ENCODE data around the gene TSSK2.
A peak's percentile ranks its signal among the peaks of the same experiment; 100 is the strongest.

TSSK2 gene

GRCh38 chr22:19106886-19107729, 24.0 kb upstream of the TSSK2 start:
- DNase-seq = no peak

DNA sequence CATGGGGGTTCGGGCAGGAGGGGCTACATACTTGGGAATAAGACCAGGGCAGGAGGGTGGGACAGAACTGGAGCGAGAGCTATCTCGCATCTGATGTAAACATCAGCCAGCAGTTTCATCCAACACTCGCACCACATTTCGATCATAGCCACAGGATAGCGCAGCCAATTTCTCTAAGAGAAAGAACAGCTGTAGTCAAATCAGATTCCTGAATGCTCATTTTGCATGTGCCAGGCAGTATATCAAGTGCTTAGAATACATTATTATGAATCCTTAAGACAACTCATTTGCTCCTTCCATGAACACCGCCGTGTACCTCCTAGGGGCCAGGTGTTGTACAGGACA, 23.4 kb upstream of the TSSK2 start:
- no peak for DNase-seq

DNA sequence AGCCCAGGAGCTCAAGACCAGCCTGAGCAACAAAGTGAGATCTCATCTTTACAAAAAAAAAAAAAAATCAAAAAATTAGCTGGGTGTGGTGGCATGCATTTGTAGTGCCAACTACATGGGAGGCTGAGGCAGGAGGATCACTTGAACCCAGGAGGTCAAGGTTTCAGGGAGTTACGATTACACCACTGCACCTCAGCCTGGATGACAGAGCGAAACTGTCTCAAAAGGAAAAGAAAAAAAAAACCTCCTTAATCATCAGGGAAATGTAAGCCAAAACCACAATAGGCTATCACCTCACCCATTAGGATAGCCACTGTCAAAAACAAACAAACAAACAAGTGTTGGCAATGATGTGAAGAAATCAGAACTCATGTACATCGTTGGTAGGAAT, 22.3 kb upstream of the TSSK2 start:
- DNase-seq = no peak

- DNase-seq = no peak
Observed at GRCh38 chr22:19109198-19110063, 21.7 kb upstream of the TSSK2 start.

DNA sequence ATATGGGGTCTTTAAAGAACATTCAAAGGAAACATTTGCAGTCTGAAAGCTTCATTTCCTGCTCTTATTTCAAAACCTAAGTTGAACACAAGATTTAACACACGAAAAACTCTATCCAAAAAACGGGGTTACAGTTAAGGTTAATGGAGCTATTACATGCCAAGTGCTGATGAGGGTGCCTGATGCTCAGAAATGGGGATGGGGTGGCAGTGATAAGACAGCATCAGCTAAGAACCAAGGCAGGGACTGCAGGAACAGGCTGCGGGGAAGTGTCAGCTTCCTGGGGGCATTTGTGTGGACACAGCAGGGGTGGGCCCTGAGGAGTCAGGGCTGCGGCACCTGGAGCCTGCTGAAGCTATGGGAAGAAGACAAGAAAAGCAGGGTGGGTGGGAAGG, 21.0 kb upstream of the TSSK2 start:
- DNase-seq = no peak

DNA sequence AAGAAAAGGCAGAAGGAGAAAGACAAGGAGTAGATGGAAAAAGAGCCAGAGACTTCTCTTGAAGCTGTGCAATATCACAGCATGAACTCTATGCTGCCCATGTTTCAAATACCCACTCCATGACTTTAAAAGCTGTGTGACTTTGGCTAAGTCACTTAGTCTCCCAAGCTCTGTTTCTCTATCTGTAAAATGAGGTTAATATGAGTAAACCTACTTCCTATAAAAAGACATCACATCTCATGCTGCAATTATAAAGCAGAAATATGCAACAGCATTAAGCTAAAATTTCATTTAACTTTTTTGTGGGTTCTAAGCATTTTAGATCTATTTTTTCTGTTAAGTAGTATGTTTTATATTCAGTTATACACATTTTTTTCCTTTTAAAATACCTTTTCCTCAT, 20.5 kb upstream of the TSSK2 start:
- no peak for DNase-seq

- no peak for DNase-seq
Observed at GRCh38 chr22:19111140-19111539, 20.0 kb upstream of the TSSK2 start.

- DNase-seq = no peak
Observed at GRCh38 chr22:19111584-19111983, 19.5 kb upstream of the TSSK2 start.

DNA sequence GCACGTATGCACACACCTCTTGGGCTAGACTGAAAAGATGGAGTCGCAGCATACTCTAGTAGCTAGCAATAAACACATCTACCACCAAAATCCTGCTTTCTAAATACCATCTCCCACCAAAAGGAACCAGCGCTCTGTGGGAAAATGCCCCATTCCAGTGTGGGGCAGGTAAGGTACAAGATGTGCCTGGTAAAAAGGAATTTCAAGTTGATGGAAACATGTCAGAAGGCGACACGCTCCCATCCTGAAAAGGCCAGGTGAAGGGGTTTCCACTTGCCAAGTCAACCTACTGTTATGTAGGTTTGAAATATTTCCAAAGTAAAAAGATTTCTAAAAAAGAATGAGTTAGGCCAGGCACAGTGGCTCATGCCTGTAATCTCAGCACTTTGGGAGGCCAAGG, 17.7 kb upstream of the TSSK2 start:
- DNase-seq = no peak

GRCh38 chr22:19114984-19115552, 16.0 kb upstream of the TSSK2 start:
- no peak for DNase-seq

DNA sequence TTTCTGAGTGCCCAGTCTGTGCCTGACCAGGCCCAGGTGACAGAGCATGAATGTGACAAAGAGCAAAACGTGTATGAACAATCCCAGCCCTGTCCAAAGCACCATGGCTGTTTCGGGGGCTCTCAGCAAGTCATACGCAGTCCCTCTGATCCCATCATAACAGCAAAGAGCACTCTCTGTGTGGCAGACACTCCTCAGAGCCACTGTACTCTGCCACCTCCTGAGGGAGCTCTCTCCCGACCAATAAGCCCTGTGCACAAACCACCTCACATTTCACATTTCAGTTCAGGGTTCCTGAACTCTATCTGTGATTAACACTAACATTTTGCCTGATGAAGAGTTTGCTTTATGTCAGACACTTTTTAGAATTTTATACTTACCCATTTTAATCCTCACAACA, 15.5 kb upstream of the TSSK2 start:
- DNase-seq = no peak

DNA sequence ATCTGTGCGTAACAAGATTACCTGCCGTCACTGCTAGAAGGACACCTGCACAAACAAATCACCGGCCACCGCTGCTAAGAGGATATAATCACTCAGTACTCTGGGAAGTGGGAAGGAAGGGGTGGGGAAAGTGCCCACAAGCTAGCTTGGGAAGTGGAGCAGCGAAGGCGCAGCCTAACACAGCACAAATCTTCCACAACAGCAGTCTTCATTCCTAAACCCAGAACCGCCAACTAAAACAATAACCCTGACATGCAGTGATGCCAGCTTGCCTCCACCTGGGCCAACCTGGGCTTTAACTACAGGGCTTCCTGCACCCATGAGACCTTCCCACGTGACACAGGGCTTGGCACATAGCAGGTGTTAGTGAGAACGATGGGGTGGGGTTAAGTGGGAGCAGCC, 14.0 kb upstream of the TSSK2 start:
- no peak for DNase-seq

- DNase-seq = no peak
Observed at GRCh38 chr22:19118329-19118880, 12.7 kb upstream of the TSSK2 start.

- no peak for DNase-seq
Observed at GRCh38 chr22:19119949-19120348, 11.2 kb upstream of the TSSK2 start.

- DNase-seq = no peak
Observed at GRCh38 chr22:19120829-19121630, 10.1 kb upstream of the TSSK2 start.

- peak; percentile 69 for DNase-seq
Observed at GRCh38 chr22:19121631-19122142, 9.4 kb upstream of the TSSK2 start.

DNA sequence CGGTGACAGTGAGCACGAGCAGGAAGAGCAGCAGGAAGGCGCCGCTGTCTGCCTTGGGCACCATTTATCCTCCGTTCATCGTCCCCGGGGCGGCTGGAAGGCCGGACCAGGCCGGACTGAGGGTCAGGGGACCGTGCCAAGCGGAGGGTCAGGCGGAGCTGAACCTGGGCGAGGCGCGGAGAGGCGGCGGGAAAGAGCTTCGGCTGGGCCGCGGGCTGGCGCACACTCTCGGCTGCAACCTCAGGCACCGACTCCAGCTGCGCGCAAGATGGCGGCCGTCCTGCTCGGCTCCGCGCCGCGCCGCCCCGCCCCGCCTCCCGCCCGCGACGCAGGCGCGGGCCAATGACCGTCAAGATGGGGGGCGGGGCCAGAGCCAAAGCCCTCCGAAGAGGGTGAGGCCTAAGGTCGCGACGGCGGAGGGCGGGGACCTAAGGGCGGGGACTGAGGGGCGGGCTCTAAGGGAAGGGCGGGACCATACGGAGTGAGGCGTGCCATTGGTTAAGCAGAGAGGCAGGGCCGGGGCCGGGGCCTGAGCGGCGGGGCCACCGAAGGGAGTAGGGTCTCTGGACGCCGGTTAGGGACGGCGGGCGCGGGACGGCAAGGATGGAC, 8.9 kb upstream of the TSSK2 start, which contains the start of gene DGCR2:
TSS of gene DGCR2 (minus strand) at position 270 of the 609 bp plus-strand sequence. CDS start at position 64, 206 bp downstream.
- DNase-seq = peak; percentile 97

DNA sequence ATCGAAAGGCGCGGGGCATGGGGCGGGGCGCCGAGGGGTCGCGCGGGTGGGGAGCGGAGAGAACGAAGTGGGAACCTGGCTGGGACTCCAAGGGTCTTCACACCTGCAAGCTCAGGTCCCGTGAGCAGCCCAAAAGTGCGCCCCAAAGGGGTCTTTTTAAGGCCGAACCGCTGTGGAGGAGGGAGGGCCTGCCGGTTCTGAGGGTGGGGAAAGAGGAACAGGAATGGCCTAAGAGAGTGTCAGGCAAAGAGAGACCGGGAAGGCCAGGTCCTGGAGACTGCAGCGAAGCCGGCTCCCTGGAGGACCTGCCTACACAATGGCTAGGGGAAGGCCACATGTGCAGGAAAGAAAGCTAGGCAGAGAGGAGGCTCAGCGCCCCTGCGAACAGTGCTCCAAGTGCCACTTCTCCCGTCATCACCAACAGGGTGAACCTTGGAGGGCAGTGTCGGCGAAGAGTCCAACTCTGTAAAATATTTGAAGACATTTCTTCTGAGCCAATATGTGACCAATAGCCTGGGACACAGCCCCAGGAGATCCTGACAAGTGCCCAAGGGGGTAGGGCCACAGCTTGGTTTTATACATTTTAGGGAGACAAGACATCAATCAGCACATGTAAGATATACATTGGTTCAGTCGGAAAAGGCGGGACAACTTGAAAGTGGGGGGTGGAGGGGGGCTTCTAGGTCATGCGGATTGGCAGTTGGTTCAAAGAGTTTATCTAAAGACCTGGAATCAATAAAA, 8.2 kb upstream of the TSSK2 start:
- DNase-seq = no peak

DNA sequence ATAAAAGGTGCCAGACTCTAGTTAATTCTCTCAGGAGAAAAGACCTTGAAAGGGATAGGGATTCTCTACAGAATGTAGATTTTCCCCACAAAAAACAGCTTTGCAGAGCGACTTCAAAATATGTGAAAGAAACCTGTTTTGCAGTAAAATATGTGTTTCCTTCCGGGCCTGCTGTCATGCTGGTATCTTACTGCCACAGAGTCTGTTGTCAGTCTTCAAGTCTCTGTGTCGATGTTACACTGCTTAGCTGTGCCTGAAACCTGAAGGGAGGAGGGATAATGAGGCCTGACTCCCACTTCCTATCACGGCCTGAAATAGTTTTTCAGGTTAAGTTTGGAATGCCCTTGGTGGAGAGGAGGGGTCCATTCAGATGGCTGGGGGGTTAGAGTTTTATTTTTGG, 7.2 kb upstream of the TSSK2 start:
- DNase-seq = no peak

- no peak for DNase-seq
Observed at GRCh38 chr22:19124377-19124776, 6.7 kb upstream of the TSSK2 start.

DNA sequence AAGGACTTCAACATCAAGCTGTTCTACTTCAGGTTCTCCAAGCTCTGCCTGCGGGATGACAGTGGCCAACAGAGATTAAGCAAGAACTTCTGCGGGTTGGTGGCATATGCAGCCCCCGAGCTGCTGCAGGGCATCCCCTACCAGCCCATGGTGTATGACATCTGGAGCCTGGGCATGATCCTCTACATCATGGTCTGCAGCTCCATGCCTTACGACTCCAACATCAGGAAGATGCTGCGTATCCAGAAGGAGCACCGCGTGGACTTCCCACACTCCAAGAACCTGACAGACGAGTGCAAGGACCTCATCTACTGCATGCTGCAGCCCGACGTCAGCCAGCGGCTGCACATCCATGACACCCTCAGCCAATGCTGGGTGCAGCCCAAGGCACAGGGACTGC, 6.1 kb upstream of the TSSK2 start:
- no peak for DNase-seq

Measured in activated CD8-positive, alpha-beta memory T cell treated with anti-CD3 and anti-CD28 coated beads, Interleukin-2, amount 50 U/mL, for 48 hours (primary cell).